Stimulated activated CD8-positive, alpha-beta memory T cell treated with anti-CD3 and anti-CD28 coated beads, Interleukin-2, amount 100 ng/mL, for 48 hours (primary cell): ENCODE measurements around the gene BCKDK.

Experiments
- DNase-seq, 2 donors: peaks; one replicate each; pipeline ENCODE4 v3.0.0-alpha.2; 2020; ENCODE audit warnings: low read depth in 2 of 2

BCKDK gene

DNA sequence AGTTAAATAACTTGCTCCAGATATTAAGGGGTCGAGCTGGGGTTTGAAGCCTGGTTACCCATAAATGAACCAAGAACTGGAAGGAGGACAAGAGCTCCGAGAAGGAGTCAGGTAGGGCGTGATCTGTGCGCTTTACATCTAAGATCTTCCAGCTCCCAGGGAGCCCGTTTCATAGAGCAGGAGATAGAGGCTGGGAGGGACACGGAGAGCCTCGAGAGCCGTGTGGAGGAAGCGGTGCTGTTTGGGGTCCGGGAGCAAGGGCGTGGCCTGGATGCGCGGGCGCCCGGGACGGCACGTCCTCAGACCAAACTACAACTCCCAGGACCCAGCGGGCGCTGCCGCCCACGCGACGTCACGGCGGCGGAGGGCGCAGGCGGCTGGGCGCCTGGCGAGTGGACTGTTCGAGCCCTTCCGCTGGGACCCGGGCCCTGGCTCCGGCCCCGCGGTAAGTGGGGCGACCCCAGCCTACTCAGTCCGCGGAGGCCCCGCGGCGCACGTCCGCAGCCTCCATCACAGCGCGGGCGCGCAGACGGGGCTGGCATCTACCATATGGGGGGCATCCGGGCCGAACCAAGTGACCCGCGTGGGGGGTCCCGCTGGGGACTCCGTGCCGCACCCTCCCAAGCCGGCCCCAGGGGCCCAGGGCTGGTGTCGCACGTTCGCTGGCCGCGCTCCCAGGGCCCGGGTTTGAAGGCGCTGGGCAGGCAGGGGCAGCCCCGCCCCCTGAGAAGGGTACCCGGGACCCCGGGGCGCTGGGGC is at the start of gene BCKDK:
TSS of gene BCKDK (plus strand) at position 352 of the 759 bp plus-strand sequence. CDS start 838 bp downstream, outside the sequence.
- peak; percentile 79 for DNase-seq

DNA sequence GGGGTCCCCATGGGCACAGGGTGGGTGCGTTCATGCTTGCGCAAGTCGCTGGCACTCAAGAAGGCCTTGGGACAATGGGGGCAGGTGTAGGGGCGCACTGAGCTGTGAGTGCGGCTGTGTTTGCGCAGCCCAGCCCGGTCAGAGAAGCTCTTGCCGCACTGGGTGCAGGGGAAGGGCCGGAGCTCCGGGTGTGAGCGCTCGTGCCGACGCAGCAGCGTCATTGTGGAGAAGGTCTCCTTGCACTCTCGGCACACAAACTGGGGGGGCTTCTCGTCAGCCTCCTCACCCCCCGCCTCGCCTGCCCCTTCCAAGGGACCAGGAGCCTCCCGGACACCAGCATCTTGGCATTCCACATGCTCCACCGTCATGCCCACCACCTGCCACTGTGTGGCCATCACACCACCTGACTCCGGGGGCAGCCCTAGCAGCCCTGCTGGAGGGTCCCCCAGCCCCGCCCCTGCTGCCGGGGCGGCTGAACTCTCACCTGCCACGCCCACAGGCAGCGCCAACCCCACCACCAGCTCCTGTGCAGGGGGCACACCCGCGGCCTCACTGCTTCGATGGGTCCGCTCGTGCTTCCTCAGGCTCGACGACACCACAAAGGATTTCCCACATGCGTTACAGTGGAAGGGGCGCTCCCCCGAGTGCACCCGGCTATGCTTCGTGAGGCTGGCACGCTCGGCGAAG is 46.9 kb upstream of the BCKDK start:
- no peak for DNase-seq

DNA sequence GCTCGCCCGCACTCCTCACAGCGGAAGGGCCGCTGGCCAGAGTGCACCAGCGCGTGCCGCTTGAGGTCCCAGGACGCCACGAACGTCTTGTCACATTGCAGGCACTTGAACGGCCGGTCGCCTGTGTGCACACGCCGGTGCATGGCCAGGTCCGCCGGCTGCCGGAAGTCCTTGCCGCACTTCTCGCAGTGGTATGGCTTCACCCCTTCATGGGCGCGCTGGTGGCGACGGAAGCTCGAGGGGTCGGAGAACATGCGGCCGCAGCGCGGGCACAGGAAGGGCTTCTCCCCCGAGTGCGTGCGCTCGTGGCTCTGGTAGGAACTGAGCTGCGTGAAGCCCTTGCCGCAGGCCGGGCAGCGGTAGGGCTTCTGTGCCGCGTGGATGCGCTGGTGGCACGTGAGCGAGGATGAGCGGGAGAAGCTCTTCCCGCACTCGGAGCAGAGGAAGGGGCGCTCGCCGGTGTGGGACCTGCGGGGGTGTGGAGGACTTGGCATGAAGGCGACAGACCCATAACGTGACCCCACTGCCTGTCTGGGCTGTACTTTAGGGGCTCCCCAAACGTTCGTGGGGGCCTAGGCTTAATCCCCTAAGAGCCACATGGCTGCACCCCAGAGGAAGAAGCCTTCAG is 46.3 kb upstream of the BCKDK start:
- DNase-seq: no peak

DNA sequence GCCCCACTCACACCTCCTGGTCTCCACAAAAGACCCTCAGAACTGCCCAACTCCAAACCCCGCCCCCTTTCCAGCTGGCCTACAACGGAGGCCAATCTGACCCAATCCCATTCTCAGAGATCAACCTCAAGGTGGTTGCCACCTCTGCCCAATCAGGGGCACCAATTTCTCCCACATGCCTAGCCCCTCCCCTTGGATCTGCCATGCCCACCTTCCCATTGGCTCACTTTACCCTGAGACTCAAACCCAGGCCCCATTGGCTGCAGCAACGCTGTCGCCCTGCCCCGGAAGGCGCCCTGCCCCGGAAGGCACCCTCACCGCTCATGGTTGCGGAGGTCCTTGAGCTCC is 44.7 kb upstream of the BCKDK start:
- DNase-seq: no peak

DNA sequence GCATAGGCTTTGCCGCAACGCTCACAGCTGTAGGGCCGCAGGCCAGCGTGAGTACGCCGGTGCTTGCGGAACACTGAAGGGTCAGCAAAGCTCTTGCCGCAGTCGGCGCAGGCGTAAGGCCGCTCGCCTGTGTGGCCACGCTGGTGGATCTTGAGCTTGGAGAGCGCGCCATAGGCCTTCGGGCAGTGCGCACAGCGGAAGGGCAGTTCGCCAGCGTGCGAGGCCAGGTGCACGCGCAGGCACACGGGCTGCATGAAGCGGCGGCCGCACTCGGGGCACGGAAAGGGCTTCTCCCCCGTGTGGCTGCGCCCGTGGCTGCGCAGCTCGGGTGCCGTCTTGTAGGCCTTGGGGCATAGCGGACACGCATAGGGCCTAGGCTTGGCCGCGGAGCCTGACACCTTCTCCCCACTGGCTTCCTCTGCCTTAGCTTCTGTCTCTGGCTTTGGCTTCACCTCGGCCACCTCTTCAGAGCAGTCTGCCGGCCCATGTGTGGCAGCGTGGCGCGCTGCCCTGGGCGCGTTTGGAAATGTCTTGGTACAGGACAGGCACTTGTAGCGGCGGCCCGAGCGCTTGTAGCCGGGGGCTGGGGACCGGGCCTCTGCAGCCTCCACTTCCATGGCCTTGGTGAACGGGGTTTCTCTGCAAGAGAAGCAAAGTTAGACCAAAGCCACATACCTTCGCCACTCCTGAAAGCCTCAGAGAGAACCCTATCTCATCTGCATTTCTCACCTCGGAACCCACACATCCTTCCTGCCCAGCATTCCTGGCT is 44.2 kb upstream of the BCKDK start:
- no peak for DNase-seq

DNA sequence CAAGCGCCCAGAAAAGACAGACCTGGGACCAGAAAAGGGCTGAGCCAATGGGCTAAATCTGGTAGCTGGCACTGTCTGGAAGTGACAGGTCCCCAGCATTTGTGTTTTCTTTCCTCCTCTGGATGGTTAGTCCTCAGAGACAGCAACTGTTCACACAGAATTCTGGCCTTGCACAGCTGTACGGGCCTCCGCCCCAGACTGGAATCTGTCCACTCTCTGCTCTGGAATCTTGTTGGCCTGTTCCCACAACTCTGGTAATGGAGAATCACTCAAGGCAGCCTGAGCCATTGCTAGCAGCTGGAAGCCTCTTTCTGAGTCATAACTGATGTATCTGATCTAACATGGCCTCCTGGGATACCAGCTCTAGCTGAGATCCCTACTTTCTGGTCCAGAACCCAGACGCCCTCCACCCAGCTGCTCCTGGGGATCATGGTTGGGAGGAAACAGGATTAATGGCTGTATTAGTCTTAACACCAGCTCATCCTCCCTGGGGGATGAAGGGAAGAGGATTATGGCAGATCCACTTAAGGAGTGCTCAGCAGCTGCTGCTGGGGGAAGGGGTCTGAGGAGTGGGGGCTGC is 43.2 kb upstream of the BCKDK start:
- no peak for DNase-seq

DNA sequence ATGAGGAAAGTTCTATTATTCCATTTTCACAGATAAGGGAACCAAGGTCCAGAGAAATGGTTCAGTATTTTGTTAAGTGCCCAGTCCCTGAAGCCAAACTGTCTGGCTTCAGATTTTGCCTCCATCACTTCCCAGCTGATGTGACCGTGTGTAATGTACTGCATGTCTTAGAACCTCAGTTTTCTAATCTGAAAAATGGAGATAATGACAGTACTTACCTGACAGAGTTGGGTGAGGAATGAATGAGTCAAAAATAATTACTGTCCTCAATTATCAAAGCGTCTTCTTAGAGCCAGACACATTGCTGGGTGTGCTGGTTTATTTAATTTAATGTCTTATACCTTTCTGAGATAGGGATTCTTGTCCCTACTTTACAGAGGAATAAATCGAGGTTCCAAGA is 40.8 kb upstream of the BCKDK start:
- DNase-seq: no peak

DNA sequence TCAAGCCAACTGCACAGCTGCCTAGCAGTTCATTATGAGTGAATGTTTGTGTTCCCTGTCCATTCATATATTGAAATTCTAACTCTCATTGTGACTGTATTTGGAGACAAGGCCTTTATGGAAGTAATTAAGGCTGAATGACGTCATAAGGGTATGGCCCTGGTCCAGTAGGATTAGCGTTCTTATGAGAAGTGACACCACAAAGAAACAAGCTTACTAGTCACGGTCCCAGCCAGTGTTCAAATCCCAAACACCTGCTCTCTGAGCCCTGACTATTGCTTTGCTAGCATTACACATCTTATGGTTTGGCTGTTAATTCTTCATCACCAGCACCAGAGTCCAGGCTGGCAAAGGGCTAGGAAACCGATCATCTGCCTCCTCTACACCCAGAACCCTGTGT is 36.3 kb upstream of the BCKDK start:
- DNase-seq: no peak

DNA sequence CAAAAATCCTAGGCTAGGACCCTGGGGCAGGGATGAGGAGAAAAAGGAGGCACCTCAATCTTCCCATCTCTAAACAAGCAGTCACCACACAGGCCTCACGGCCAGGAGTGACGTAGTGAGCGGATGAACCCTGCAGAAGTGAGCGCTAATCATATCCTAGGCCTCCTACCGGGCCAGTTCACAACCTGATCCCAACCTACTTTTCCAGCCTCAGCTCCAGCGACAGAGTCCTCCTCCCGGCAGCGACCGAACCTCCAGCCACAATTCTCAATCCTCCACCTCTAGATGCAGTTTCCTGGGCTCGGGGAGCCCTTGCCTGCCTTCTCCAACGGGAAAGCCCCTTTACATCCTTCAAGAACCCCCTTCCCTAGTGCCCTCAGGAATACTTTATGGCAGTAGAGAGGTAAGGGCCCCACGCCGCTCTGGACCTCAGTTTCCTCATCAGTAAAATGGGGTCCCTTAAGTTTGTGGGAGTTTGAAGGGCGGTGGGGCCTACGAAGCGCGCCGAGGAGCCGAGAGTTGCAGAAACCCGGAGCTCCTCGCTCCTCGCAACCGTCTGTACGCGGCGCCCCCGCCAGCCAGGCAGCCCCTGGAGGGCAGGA is 35.5 kb upstream of the BCKDK start:
- DNase-seq: no peak

DNA sequence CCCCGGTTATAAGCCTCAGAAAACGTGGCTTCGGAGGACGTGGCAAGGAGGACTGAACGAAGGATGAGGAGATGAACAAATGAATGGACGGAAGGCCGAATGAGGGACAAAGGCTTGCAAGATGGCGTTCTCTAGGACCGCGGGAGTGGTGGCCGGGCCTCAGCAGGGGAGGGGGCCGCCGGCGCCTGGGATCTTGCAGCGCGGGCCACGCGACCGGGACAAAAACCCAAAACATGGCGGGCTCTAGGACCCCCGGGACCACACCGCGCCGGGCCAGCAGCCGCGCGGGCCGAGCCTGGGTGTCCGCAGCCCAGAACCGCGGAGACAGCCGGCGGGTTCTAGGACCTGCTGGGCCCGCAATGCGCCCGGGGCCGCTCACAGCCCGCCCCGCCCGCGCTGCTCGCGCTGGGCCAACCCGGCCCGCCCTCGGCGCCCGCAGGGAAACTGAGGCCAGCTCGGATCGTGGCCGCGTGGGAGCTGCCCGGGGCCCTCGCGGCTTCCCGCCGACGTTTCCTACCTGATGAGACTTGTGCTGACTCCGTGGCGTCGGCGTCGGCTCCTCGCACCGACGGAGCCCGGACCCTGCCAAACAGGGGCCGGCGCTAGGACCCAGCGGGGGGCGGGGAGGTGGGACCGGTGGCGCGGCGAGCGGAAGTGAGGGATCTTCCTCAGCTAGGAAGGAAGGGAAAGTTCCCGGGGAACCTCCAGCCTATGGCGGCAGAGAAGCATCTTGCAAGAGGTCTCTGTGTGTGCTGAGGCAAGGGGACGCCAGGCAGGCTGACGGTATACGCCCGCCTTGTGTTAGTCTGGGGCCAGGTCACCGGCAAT is 34.8 kb upstream of the BCKDK start:
- DNase-seq: peak; percentile 84 to 87

DNA sequence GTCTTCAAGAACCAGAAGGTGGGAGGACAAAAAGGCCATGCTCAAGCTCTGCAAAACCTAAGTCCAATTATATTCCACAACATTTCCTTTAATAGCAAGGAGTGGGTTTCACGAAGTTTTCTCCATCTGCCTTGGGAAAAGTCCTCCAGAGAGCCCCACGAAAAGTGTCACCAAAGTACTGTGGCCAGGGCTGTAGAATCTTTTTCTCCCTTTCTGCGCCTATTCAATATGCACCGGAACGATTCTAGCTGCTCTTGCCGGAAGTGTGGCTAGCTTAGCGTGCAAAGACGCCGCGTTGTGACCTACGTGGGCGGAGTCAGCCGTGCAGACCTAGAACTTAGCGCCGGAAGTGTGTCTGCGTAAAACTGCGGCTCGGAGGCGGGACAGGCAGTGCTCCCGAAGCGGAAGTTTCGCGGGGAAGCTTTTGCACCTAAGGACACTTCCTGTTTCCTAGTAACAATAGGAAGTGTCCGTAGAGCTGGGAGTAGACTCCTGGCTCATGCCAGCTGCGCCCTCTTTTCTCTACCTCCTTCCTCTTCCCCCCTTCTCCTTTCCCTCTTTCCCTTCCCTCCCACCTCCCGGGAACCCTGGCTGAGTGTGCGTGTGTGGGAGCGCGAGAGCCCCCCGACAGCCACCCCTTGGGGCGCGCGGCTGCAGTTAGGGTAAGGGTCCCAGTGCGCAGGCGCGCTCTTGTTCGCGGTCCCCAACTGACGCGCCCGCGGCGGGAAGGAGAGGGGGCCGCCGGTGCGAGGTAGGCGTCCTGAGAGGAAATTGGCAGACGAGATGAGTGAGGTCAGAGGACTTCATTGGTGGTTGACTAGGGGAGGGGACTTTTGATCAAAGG is 34.0 kb upstream of the BCKDK start, which contains the start of the genes ZNF646 and ZNF668:
TSS of gene ZNF646 (plus strand) at position 453 of the 844 bp plus-strand sequence. CDS start 1,903 bp downstream, outside the sequence.
TSS of gene ZNF668 (minus strand) at position 271 of the 844 bp plus-strand sequence. CDS start 9,781 bp downstream, outside the sequence.
- peak; percentile 93 to 97 for DNase-seq

DNA sequence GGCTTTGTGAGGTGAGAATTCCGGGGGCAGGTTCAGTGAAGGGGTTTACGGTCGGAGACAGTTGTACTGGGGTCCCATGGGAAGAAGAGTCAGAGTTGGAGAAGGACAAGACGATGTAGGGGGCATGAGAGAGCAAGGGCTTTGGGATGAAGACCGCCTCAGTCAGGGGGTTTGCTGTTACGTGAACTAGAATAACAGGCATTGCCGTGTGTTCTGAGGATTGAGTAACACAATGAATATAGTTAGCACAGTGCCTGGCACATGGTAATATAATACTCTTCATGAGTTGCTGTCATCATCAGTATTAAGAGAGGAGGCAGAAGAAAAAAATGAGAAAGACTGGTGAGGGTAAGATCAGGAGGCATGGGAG is 33.4 kb upstream of the BCKDK start:
- DNase-seq: no peak

DNA sequence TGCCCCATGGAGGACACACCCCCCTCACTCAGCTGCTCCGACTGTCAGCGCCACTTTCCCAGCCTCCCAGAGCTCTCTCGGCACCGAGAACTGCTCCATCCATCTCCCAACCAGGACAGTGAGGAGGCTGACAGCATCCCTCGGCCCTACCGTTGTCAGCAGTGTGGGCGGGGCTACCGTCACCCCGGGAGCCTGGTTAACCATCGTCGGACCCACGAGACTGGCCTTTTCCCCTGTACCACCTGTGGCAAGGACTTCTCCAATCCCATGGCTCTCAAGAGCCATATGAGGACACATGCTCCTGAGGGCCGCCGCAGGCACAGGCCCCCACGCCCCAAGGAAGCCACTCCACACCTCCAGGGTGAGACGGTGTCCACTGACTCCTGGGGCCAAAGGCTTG is 31.9 kb upstream of the BCKDK start:
- DNase-seq: no peak

DNA sequence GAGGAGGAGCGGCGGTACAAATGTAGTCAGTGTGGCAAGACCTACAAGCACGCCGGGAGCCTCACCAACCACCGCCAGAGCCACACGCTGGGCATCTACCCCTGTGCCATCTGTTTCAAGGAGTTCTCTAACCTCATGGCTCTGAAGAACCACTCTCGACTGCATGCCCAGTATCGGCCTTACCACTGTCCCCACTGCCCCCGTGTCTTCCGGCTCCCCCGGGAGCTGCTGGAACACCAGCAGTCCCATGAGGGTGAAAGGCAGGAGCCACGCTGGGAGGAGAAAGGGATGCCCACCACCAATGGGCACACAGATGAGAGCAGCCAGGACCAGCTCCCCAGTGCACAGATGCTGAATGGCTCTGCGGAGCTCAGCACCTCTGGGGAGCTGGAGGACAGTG is 31.2 kb upstream of the BCKDK start:
- no peak for DNase-seq

DNA sequence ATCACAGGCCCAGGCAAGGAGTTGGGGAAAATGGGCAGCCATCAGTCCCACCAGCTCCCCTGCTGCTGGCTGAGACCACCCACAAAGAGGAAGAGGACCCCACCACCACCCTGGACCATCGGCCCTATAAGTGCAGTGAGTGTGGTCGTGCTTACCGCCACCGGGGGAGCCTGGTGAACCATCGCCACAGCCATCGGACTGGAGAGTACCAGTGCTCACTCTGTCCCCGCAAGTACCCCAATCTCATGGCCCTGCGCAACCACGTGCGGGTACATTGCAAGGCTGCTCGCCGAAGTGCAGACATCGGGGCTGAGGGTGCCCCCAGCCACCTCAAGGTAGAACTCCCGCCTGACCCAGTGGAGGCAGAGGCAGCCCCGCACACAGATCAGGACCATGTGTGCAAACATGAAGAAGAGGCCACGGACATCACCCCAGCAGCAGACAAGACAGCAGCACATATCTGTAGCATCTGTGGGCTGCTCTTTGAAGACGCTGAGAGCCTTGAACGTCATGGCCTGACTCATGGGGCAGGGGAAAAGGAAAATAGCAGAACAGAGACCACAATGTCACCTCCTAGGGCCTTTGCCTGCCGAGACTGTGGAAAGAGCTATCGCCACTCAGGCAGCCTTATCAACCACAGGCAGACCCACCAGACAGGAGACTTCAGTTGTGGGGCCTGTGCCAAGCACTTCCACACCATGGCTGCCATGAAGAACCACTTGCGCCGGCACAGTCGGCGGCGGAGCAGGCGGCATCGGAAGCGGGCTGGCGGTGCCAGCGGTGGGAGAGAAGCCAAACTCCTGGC is 30.4 kb upstream of the BCKDK start:
- DNase-seq: no peak

DNA sequence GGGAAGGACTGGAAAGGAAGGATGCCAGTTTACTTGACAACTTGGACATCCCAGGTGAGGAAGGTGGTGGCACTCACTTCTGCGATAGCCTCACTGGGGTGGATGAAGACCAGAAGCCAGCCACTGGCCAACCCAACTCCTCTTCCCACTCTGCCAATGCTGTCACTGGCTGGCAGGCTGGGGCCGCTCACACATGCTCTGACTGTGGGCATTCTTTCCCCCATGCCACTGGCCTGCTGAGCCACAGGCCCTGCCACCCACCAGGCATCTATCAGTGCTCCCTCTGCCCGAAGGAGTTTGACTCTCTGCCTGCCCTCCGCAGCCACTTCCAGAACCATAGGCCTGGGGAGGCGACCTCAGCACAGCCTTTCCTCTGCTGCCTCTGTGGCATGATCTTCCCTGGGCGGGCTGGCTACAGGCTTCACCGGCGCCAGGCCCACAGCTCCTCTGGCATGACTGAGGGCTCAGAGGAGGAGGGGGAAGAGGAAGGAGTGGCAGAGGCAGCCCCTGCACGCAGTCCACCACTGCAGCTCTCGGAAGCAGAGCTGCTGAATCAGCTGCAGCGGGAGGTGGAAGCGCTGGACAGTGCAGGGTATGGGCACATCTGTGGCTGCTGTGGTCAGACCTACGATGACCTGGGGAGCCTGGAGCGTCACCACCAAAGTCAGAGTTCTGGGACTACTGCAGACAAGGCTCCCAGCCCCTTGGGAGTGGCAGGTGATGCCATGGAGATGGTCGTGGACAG is 29.4 kb upstream of the BCKDK start:
- DNase-seq: no peak

DNA sequence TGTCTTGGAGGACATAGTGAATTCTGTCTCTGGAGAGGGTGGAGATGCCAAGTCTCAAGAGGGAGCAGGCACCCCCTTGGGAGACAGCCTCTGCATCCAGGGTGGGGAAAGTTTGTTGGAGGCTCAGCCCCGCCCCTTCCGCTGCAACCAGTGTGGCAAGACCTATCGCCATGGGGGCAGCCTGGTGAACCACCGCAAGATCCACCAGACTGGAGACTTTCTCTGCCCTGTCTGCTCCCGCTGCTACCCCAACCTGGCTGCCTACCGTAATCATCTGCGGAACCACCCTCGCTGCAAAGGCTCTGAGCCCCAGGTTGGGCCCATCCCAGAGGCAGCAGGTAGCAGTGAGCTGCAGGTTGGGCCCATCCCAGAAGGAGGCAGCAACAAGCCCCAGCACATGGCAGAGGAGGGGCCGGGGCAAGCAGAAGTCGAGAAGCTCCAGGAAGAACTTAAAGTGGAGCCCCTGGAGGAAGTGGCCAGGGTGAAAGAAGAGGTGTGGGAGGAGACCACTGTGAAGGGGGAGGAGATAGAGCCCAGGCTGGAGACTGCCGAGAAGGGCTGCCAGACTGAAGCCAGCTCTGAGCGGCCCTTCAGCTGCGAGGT is 28.7 kb upstream of the BCKDK start:
- DNase-seq: no peak
